Karpas-422 (cell line): ENCODE results near the gene TMEM184A. TPM values are rescaled to one million over a fixed set of nuclear protein-coding genes. Genes with fewer than 3 reads are reported as not detected.

Experiments used
- DNase-seq: peaks from one replicate; pipeline ENCODE4 v3.0.0-alpha.2; 2015
- H2AFZ ChIP-seq: fragments of 200-600 bp; sonication (generic); 2 replicates; pipeline ENCODE4 v1.6.1; 2014; ENCODE audit warnings: antibody characterized with exemption, low read length, mixed read lengths
- H3K27ac ChIP-seq: fragments of 200-600 bp; sonication (generic); 2 replicates; pipeline ENCODE4 v1.5.1; 2014; ENCODE audit warnings: mild to moderate bottlenecking, low read length, moderate library complexity
- H3K27me3 ChIP-seq: fragments of 200-600 bp; sonication (generic); 2 replicates; pipeline ENCODE4 v1.6.1; 2014; ENCODE audit warnings: low read length, mixed read lengths
- H3K36me3 ChIP-seq: fragments of 200-600 bp; sonication (generic); 2 replicates; pipeline ENCODE4 v1.6.1; 2014; ENCODE audit warnings: low read length, mixed read lengths; ENCODE audit not compliant: insufficient read depth
- H3K4me1 ChIP-seq: fragments of 200-600 bp; sonication (generic); 2 replicates; pipeline ENCODE4 v1.6.1; 2014; ENCODE audit warnings: mild to moderate bottlenecking, low read length, mixed read lengths
- H3K4me2 ChIP-seq: fragments of 200-600 bp; sonication (generic); 2 replicates; pipeline ENCODE4 v1.6.1; 2014; ENCODE audit warnings: low read length, low read depth, mild to moderate bottlenecking; ENCODE audit not compliant: poor library complexity, severe bottlenecking
- H3K4me3 ChIP-seq: fragments of 200-600 bp; sonication (generic); 2 replicates; pipeline ENCODE4 v1.5.1; 2014; ENCODE audit warnings: mild to moderate bottlenecking, antibody characterized with exemption, low read length, mixed read lengths
- H3K79me2 ChIP-seq: fragments of 200-600 bp; sonication (generic); 2 replicates; pipeline ENCODE4 v1.6.1; 2014; ENCODE audit warnings: mild to moderate bottlenecking, low read length, mixed read lengths
- H3K9ac ChIP-seq: fragments of 200-600 bp; sonication (generic); 2 replicates; pipeline ENCODE4 v1.6.0; 2014; ENCODE audit warnings: low read length
- H3K9me2 ChIP-seq: fragments of 200-600 bp; sonication (generic), shearing (Covaris generic); replicated peaks from 2 replicates; pipeline ENCODE4 v1.6.0; 2014; ENCODE audit warnings: mild to moderate bottlenecking, low read length, moderate library complexity; ENCODE audit not compliant: insufficient read depth
- H3K9me3 ChIP-seq: fragments of 300-700, 200-600 bp; sonication (generic); 2 replicates; pipeline ENCODE4 v1.6.1; 2014; ENCODE audit warnings: low read length, mixed read lengths
- H4K20me1 ChIP-seq: fragments of 200-600 bp; sonication (generic); 2 replicates; pipeline ENCODE4 v1.6.1; 2014; ENCODE audit warnings: mild to moderate bottlenecking, antibody characterized with exemption, low read length, low read depth; ENCODE audit not compliant: insufficient read depth
- total RNA-seq: library from RNA; depleted of rRNA; stranded (reverse); fragments of >200 nt; shearing (Covaris generic); gene quantifications from 2 replicates; pipeline ENCODE4 v1.2.3, GENCODE V29; 2014; ENCODE audit warnings: low replicate concordance

TMEM184A gene
- total RNA-seq, 1 experiment from 2014 or later, result not detected

DNA sequence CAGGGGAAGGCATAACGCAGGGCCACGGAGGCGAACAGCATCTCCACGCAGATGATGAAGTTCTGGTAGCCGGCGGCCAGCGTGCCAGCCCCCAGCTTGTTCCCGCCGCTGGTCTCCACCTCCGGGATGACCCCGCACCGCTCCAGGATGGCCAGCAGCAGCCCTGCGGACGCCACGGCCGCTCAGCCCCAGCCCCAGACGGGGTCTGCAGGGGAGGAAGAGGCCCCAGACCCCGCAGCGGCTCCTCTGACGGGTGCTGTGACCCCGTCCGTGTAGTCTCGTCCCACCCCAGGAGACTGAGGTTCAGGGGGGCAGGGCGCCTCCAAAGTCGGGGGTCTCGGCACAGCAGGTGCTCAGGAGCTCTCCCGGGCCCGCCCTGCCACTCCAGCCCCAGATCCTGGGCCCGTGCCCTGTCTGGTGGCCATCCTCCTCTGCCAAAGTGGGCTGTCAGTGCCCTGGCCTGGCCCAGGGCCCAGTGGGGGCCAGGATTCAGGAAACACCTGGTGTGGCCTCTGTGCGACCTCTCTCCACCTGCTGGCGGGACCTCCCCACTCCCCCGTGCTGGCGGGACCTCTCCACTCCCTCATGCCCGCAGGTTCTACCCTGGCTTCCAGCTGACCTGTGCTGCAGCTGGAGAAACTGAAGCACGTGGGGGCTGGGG, 8.1 kb downstream of the TMEM184A start:
- no peak overlapping the region for H3K4me3 ChIP-seq
- H3K36me3 ChIP-seq, result no peaks in the 10 kb centered on the region
- no peak overlapping the region for H3K9ac ChIP-seq
- 0 out of 2 replicates have a peak, but pooled peaks cover 6% of the 10 kb centered on the region for H4K20me1 ChIP-seq
- no peaks in the 10 kb centered on the region for H3K27me3 ChIP-seq
- DNase-seq, result no peak
- H3K9me2 ChIP-seq, result no peaks in the 10 kb centered on the region
- no peaks in the 10 kb centered on the region for H3K9me3 ChIP-seq
- H3K4me1 ChIP-seq, result no peaks in the 10 kb centered on the region
- H3K79me2 ChIP-seq, result no peaks in the 10 kb centered on the region
- no peak overlapping the region for H3K27ac ChIP-seq
- no peak overlapping the region for H3K4me2 ChIP-seq
- no peak overlapping the region for H2AFZ ChIP-seq

DNA sequence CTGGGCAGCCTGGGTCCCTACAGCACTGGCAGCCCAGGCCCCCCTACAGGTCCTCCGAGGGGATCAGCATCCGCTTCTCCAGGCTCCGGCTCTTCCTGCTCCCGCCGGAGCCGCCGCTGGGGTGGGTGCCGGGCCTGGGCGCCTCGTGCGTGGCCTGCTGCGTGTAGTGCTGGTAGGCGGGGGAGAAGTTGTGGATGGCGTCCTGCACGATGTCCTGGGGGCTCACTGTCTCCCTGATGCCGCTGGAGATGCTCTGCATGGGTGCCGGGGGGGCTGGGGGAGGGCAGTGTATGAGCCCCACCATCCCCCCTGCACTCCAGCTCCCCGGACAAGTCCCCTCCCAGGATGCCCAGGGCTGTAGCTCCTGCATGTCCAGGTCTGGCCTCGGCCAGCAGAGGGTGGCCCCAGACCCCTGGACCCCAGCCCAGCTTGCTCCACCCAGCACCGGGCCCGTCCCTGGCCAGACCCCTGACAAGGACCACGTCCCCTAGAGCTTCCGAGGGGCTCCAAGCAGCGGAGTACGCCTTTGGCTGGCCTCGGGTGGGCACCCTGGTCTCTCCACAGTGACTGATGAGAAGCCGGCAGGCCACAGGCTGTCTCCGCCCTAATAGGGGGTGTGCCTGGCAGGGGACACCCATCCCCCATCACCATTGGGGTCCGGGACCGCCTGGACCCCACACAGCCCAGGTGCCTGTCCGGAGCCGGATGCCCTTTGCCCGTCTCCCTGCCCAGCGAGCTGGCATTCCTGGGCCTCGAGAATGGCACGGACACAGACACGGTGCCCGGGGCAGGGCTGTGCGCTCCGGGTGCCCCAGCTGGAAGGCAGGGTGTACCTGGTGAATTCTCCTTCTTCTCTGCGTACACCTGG, 8.9 kb downstream of the TMEM184A start:
- Histone ChIP-seq H3K27ac (no peak overlapping the region), H3K79me2 (no peaks in the 10 kb centered on the region), H3K9me3 (no peaks in the 10 kb centered on the region), H3K27me3 (no peaks in the 10 kb centered on the region), H3K4me2 (no peak overlapping the region), H4K20me1 (0 out of 2 replicates have a peak, but pooled peaks cover 8% of the 10 kb centered on the region), H3K9me2 (no peaks in the 10 kb centered on the region), H3K9ac (no peak overlapping the region), H3K36me3 (no peaks in the 10 kb centered on the region), H3K4me1 (no peaks in the 10 kb centered on the region), H3K4me3 (no peak overlapping the region), H2AFZ (no peak overlapping the region)
- no peak for DNase-seq

- Histone ChIP-seq H3K9ac (no peak overlapping the region), H3K4me2 (no peak overlapping the region), H3K9me3 (no peaks in the 10 kb centered on the region), H3K27me3 (no peaks in the 10 kb centered on the region), H3K9me2 (no peaks in the 10 kb centered on the region), H3K36me3 (no peaks in the 10 kb centered on the region), H3K4me1 (no peaks in the 10 kb centered on the region), H3K4me3 (no peak overlapping the region), H3K79me2 (no peaks in the 10 kb centered on the region), H2AFZ (no peak overlapping the region), H3K27ac (no peak overlapping the region), H4K20me1 (0 out of 2 replicates have a peak, but pooled peaks cover 8% of the 10 kb centered on the region)
- no peak for DNase-seq
Observed at GRCh38 chr7:1546274-1546908, 9.6 kb downstream of the TMEM184A start.

- Histone ChIP-seq H3K9ac (no peak overlapping the region), H3K36me3 (no peaks in the 10 kb centered on the region), H2AFZ (no peak overlapping the region), H3K27me3 (no peaks in the 10 kb centered on the region), H3K4me2 (no peak overlapping the region), H3K4me3 (no peak overlapping the region), H3K4me1 (no peaks in the 10 kb centered on the region), H4K20me1 (0 out of 2 replicates have a peak, but pooled peaks cover 8% of the 10 kb centered on the region), H3K27ac (no peak overlapping the region), H3K79me2 (no peaks in the 10 kb centered on the region), H3K9me3 (no peaks in the 10 kb centered on the region), H3K9me2 (no peaks in the 10 kb centered on the region)
- no peak for DNase-seq
Observed at GRCh38 chr7:1545417-1546246, 10.4 kb downstream of the TMEM184A start.

- Histone ChIP-seq H3K9ac (no peak overlapping the region), H4K20me1 (0 out of 2 replicates have a peak, but pooled peaks cover 8% of the 10 kb centered on the region), H3K4me1 (no peaks in the 10 kb centered on the region)
Observed at GRCh38 chr7:1544896-1545416, 11.0 kb downstream of the TMEM184A start.

GRCh38 chr7:1544178-1544895, 11.7 kb downstream of the TMEM184A start:
- Histone ChIP-seq H4K20me1 (0 out of 2 replicates have a peak, but pooled peaks cover 11% of the 10 kb centered on the region), H3K4me2 (no peak overlapping the region), H3K27me3 (no peaks in the 10 kb centered on the region), H3K36me3 (no peaks in the 10 kb centered on the region), H3K79me2 (no peaks in the 10 kb centered on the region), H3K9me2 (no peaks in the 10 kb centered on the region), H3K4me3 (no peak overlapping the region), H3K9me3 (no peaks in the 10 kb centered on the region), H2AFZ (no peak overlapping the region), H3K9ac (no peak overlapping the region), H3K4me1 (no peaks in the 10 kb centered on the region), H3K27ac (no peak overlapping the region)
- DNase-seq, result no peak

More at GRCh38 chr7:1544896-1545416, 11.0 kb downstream of the TMEM184A start:
- Histone ChIP-seq H3K4me2 (no peak overlapping the region), H3K27ac (no peak overlapping the region), H3K4me3 (no peak overlapping the region), H3K9me2 (no peaks in the 10 kb centered on the region), H2AFZ (no peak overlapping the region), H3K36me3 (no peaks in the 10 kb centered on the region), H3K9me3 (no peaks in the 10 kb centered on the region), H3K27me3 (no peaks in the 10 kb centered on the region), H3K79me2 (no peaks in the 10 kb centered on the region)
- no peak for DNase-seq

GRCh38 chr7:1543826-1544177, 12.2 kb downstream of the TMEM184A start:
- no peaks in the 10 kb centered on the region for H3K27me3 ChIP-seq
- no peak overlapping the region for H3K9ac ChIP-seq
- H3K27ac ChIP-seq, result no peak overlapping the region
- H3K79me2 ChIP-seq, result no peaks in the 10 kb centered on the region
- H3K4me2 ChIP-seq, result no peak overlapping the region
- no peak for DNase-seq
- H3K9me3 ChIP-seq, result no peaks in the 10 kb centered on the region
- H3K9me2 ChIP-seq, result no peaks in the 10 kb centered on the region
- H3K36me3 ChIP-seq, result no peaks in the 10 kb centered on the region
- no peaks in the 10 kb centered on the region for H3K4me1 ChIP-seq
- no peak overlapping the region for H3K4me3 ChIP-seq
- 0 out of 2 replicates have a peak, but pooled peaks cover 15% of the 10 kb centered on the region for H4K20me1 ChIP-seq
- H2AFZ ChIP-seq, result no peak overlapping the region
